Effector memory CD8-positive, alpha-beta T cell (primary cell): ENCODE results near the gene DMAC1.
A peak's percentile ranks its signal among the peaks of the same experiment; 100 is the strongest.

ENCODE experiments used
- ATAC-seq: fragments of 150-1000 bp; cut with Tn5 transposase; replicated peaks from 2 replicates; pipeline ENCODE4 v1.10.0; 2021; ENCODE audit warnings: mild to moderate bottlenecking, moderate library complexity
- DNase-seq, 3 experiments: peaks; one replicate each; pipeline ENCODE4 v3.0.0; 2021
- H3K27ac Mint-ChIP-seq, 2 donors: one replicate each; pipeline ENCODE4 v1.8.0; 2022; ENCODE audit warnings: mild to moderate bottlenecking in 2 of 2, mixed read lengths in 2 of 2, moderate library complexity in 2 of 2
- H3K27me3 Mint-ChIP-seq, 2 donors: one replicate each; pipeline ENCODE4 v1.8.0; 2022; ENCODE audit warnings: mixed read lengths in 2 of 2
- H3K36me3 Mint-ChIP-seq: one replicate; pipeline ENCODE4 v1.8.0; 2022; ENCODE audit warnings: mild to moderate bottlenecking, moderate library complexity, mixed read lengths; ENCODE audit not compliant: insufficient read depth
- H3K4me1 Mint-ChIP-seq, 2 donors: one replicate each; pipeline ENCODE4 v1.8.0; 2022; ENCODE audit warnings: low read depth in 2 of 2, mixed read lengths in 2 of 2
- H3K4me3 Mint-ChIP-seq, 2 donors: one replicate each; pipeline ENCODE4 v1.8.0; 2022; ENCODE audit warnings: mild to moderate bottlenecking in 2 of 2, mixed read lengths in 2 of 2, moderate library complexity in 2 of 2
- H3K9me3 Mint-ChIP-seq, 2 donors: one replicate each; pipeline ENCODE4 v1.8.0; 2022; ENCODE audit warnings: mixed read lengths in 2 of 2
- total RNA-seq, 9 experiments: gene quantifications; one replicate each; lab custom pipeline; 2026; lab: John Stamatoyannopoulos, UW

DMAC1 gene
- 7.4 to 27.6 (median 24.4) reads per million in 9 experiments for total RNA-seq

DNA sequence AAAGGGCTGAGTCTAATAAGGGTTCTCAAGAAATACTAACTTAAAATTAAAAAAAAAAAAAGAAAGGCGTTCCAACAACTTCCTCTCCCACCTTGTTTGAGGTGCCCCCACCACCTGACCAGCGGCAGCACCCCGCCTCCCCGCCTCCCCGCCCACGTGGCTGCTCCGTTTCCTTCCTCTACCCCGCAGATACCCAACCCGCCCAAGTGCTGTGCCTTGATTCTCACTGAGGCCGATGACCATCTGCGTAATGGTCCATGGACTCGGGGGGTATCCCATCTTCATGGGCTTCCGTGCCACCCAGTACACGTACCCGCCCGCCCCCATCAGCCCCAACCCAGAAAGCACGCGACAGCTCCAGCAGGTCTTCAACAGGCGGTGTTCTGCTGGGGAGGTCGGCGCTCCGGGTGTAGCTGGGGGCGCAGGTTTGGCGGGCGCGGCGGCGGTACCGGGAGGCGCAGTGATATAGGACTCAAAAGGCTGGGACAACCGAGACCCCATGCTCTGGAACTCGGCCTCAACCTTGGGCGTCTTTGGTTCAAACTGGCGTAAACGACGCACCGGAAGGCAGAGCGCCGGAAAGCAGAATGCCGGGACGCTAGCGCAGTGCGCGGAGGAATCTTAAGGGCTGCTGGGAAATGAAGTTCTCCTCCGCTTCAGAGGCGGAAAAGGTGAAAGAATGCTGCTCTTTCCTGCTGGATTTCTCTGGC is at the start of gene DMAC1:
TSS of gene DMAC1 (minus strand) at position 545 of the 710 bp plus-strand sequence. CDS start at position 501, 44 bp downstream.
- Mint-ChIP-seq H3K4me1 (peaks cover 9 to 12% of the 10 kb centered on the region in 2 donors), H3K27ac (peak within 1 kb of the TSS; percentile 93 to 96), H3K4me3 (peak within 1 kb of the TSS; percentile 94 to 96), H3K9me3 (no peaks in the 10 kb centered on the region), H3K36me3 (peaks cover 7% of the 10 kb centered on the region), H3K27me3 (no peaks in the 10 kb centered on the region)
- ATAC-seq (peak; percentile 90), DNase-seq (peak; percentile 53 to 62 (median 56))

DNA sequence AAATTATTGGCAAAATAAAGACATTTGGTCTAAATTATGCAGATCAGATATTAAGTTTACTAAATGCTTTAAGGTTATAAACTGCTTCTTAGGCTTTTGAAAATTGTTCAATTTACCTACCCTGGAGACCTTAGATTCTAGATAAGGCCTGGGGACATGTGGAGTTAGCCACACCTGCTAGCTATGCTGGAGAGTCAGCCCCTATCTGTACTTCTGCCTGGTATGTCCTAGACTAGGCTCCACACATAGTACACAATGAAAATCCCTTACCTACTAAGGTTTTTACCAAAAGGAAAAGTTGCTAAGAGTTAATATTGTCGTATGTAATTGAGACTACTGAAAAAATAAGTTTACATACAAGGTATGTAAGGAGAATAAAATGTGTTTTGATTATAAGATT is 49.8 kb upstream of the DMAC1 start:
- ATAC-seq (no peak), DNase-seq (no peak)
- Mint-ChIP-seq H3K9me3 (peaks cover 0 to 2% of the 10 kb centered on the region in 2 donors), H3K27ac (no peak overlapping the region), H3K27me3 (no peaks in the 10 kb centered on the region), H3K4me3 (no peak overlapping the region), H3K36me3 (no peaks in the 10 kb centered on the region), H3K4me1 (peaks cover 0 to 3% of the 10 kb centered on the region in 2 donors)

GRCh38 chr9:7848498-7848897 is 48.9 kb upstream of the DMAC1 start:
- Mint-ChIP-seq H3K4me1 (peaks cover 0 to 6% of the 10 kb centered on the region in 2 donors), H3K27ac (no peak overlapping the region), H3K27me3 (no peaks in the 10 kb centered on the region), H3K36me3 (no peaks in the 10 kb centered on the region), H3K4me3 (no peak overlapping the region), H3K9me3 (peaks cover 0 to 2% of the 10 kb centered on the region in 2 donors)
- DNase-seq = no peak
- ATAC-seq = no peak

DNA sequence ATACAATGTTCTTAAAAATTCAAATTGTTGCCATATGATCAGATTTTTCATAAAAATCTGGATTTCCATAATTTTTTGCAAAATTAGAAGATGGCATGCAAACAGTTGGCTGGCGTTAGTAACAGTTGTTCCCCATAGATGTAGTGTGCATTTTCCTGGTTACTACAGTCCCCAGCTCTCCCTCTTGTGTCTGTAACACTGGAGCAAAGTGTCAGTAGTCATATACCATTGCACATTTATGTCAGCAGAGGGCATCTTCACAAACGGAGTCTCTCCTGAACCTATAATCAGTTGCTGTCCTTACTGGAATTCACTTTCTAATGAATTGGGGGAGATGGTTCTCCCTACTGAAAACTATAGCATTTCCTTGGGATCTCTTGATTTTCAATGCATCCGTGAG is 44.7 kb upstream of the DMAC1 start:
- Mint-ChIP-seq H3K36me3 (no peaks in the 10 kb centered on the region), H3K9me3 (no peaks in the 10 kb centered on the region)
- peak; percentile 5 to 11 (median 11) for DNase-seq

GRCh38 chr9:7841831-7842230 is 42.3 kb upstream of the DMAC1 start:
- Mint-ChIP-seq H3K27me3 (no peaks in the 10 kb centered on the region), H3K9me3 (no peaks in the 10 kb centered on the region), H3K4me1 (peaks cover 0 to 6% of the 10 kb centered on the region in 2 donors), H3K36me3 (no peaks in the 10 kb centered on the region), H3K27ac (no peak overlapping the region), H3K4me3 (no peak overlapping the region)
- DNase-seq (no peak), ATAC-seq (no peak)

More for the DNA sequence above, 44.7 kb upstream of the DMAC1 start:
- Mint-ChIP-seq H3K27me3 (no peaks in the 10 kb centered on the region), H3K4me1 (peaks cover 0 to 6% of the 10 kb centered on the region in 2 donors), H3K4me3 (no peak overlapping the region), H3K27ac (no peak overlapping the region)
- ATAC-seq = peak; percentile 72

GRCh38 chr9:7834531-7834930 is 35.0 kb upstream of the DMAC1 start:
- Mint-ChIP-seq H3K9me3 (no peaks in the 10 kb centered on the region), H3K4me3 (no peak overlapping the region), H3K27me3 (no peaks in the 10 kb centered on the region), H3K4me1 (no peaks in the 10 kb centered on the region), H3K36me3 (no peaks in the 10 kb centered on the region), H3K27ac (no peak overlapping the region)
- DNase-seq (no peak), ATAC-seq (no peak)

DNA sequence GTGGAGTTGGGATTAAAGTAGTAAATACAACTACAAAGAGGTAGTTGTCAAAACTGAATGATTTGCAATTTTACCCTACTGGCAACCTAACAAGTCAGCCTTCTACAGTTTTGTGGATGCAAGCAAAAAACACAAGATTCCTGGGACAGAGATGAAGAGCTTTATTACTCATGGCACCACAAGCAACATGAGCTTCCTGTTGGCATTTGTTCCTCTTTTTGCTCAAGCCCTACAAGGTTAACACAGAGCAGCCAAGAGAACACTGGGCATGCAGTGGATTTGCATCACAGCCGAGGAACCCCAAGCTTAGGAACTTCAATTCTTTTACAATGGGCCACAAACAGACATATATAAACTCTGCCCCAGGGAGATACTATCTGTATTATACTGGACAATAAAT is 28.8 kb upstream of the DMAC1 start:
- DNase-seq (no peak), ATAC-seq (no peak)
- Mint-ChIP-seq H3K36me3 (no peaks in the 10 kb centered on the region), H3K27me3 (peaks cover 7 to 11% of the 10 kb centered on the region in 2 donors), H3K4me3 (no peak overlapping the region), H3K4me1 (no peaks in the 10 kb centered on the region), H3K27ac (no peak overlapping the region), H3K9me3 (no peaks in the 10 kb centered on the region)

- no peak overlapping the region for H3K4me3 Mint-ChIP-seq
- no peak for ATAC-seq
- no peaks in the 10 kb centered on the region for H3K36me3 Mint-ChIP-seq
- DNase-seq = no peak
- H3K4me1 Mint-ChIP-seq = no peaks in the 10 kb centered on the region
- H3K9me3 Mint-ChIP-seq = peaks cover 0 to 5% of the 10 kb centered on the region in 2 donors
- no peak overlapping the region for H3K27ac Mint-ChIP-seq
- peaks cover 12 to 17% of the 10 kb centered on the region in 2 donors for H3K27me3 Mint-ChIP-seq
These were observed 28.2 kb upstream of the DMAC1 start for GRCh38 chr9:7827792-7828191.

DNA sequence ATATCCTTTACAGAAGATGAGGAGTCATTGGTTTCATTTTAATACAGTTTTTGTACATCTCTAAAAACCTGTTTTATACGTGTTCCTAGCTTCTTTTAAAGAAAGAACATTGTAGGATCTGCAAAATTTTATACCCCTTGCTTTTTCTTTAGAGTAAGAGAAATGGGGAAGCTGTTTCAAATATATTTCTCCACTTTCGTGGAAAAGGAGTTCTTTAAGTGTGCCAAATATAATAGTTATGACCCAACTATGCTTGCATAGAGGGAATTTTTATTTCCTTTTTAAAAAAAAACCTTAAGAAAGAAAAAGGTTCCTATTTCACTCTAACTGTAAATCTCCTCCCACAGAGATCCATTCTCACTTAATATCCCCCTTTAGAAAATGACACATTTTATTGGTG is 27.5 kb upstream of the DMAC1 start:
- ATAC-seq (no peak), DNase-seq (no peak)

DNA sequence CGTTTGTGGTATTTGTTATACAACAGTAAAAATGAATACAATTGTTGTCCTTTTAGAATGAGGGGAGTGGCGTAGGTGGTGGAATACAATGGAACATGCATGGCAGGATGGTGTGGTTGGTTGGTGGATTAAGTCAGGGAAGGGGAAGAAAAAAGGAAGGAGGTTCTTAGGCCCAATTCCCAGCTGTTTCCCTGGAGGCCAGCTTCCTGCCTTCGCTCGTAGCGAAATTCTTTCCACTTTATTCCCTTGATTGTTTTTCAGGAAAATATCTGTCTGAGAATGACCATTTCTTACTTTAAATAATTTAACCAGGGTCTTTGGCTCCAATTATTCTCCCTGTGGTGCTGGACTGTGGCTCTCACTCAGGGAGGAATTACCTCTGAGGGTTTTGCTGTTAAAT is 24.1 kb upstream of the DMAC1 start:
- Mint-ChIP-seq H3K4me3 (no peak overlapping the region), H3K27me3 (peaks cover 14 to 22% of the 10 kb centered on the region in 2 donors), H3K9me3 (peaks cover 0 to 6% of the 10 kb centered on the region in 2 donors), H3K4me1 (no peaks in the 10 kb centered on the region), H3K36me3 (no peaks in the 10 kb centered on the region), H3K27ac (no peak overlapping the region)
- DNase-seq (no peak), ATAC-seq (no peak)

More for the DNA sequence above, 27.5 kb upstream of the DMAC1 start:
- H3K36me3 Mint-ChIP-seq = no peaks in the 10 kb centered on the region
- H3K4me3 Mint-ChIP-seq = no peak overlapping the region
- H3K4me1 Mint-ChIP-seq = no peaks in the 10 kb centered on the region
- peaks cover 0 to 6% of the 10 kb centered on the region in 2 donors for H3K9me3 Mint-ChIP-seq
- H3K27ac Mint-ChIP-seq = no peak overlapping the region
- peaks cover 14 to 17% of the 10 kb centered on the region in 2 donors for H3K27me3 Mint-ChIP-seq

- ATAC-seq (no peak), DNase-seq (no peak)
These were observed 20.4 kb upstream of the DMAC1 start for GRCh38 chr9:7819984-7820383.

GRCh38 chr9:7816021-7816420 is 16.4 kb upstream of the DMAC1 start:
- Mint-ChIP-seq H3K36me3 (no peaks in the 10 kb centered on the region), H3K9me3 (no peaks in the 10 kb centered on the region), H3K4me1 (no peaks in the 10 kb centered on the region), H3K4me3 (no peak overlapping the region), H3K27me3 (peaks cover 0 to 6% of the 10 kb centered on the region in 2 donors), H3K27ac (no peak overlapping the region)
- DNase-seq = no peak
- ATAC-seq = no peak

More at GRCh38 chr9:7819984-7820383, 20.4 kb upstream of the DMAC1 start:
- Mint-ChIP-seq H3K9me3 (peaks cover 0 to 6% of the 10 kb centered on the region in 2 donors), H3K4me3 (no peak overlapping the region), H3K27me3 (peaks cover 14 to 16% of the 10 kb centered on the region in 2 donors), H3K4me1 (no peaks in the 10 kb centered on the region), H3K27ac (no peak overlapping the region), H3K36me3 (no peaks in the 10 kb centered on the region)

- H3K4me3 Mint-ChIP-seq = no peak overlapping the region
- H3K4me1 Mint-ChIP-seq = no peaks in the 10 kb centered on the region
- peaks cover 17 to 19% of the 10 kb centered on the region in 2 donors for H3K27me3 Mint-ChIP-seq
- DNase-seq = no peak
- ATAC-seq = no peak
- no peaks in the 10 kb centered on the region for H3K9me3 Mint-ChIP-seq
- H3K27ac Mint-ChIP-seq = no peak overlapping the region
- no peaks in the 10 kb centered on the region for H3K36me3 Mint-ChIP-seq
These were observed 13.5 kb upstream of the DMAC1 start for GRCh38 chr9:7813030-7813429.

DNA sequence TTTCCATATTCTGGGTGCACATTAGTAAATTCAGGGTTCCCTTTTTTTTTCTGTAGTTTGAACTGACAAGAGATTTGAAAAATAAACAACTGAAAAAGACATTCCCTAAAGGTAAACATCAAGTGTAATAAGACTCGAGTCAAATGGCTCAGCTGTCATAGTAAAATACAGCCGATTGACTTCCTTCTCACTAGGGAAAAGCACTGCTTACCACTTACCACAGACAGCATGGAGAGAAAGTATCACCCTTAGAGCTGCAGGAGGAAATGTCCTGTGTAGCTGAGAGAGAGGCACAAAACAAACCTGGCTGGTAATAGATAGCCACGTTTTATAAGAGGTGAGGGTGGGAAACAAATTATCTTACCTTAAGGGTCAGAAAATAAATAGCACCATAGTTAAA is 12.1 kb upstream of the DMAC1 start:
- Mint-ChIP-seq H3K27me3 (peaks cover 19 to 24% of the 10 kb centered on the region in 2 donors), H3K4me1 (no peaks in the 10 kb centered on the region), H3K36me3 (no peaks in the 10 kb centered on the region), H3K4me3 (no peak overlapping the region), H3K9me3 (no peaks in the 10 kb centered on the region), H3K27ac (no peak overlapping the region)
- ATAC-seq = no peak
- DNase-seq = no peak
